ENCODE measurements around the gene MSRB1. TPM values are rescaled to one million over a fixed set of nuclear protein-coding genes. Genes with fewer than 3 reads are reported as not detected.

Gene MSRB1
- total RNA-seq, 1 experiment from 2014 or later = 18.3 TPM

DNA sequence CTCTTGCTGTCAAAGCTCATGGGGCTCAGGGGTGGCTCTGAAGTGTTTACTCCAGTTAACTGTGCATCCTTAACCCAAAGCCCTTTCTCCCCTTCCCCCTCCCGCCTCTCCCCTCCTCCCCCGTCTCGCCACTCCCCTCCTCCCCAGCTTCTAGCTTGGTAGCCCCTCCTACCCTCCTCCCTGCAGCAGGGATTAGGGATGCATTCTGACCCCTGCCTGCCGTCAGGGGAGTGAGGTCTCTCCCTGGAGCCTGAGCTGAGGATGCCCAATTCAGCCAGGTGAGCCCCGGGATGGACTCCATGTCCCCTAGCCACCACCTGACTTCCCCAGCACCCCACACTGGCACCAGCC lies 26.4 kb downstream of the MSRB1 start:
- H3K9me3 ChIP-seq (ENCODE audit: control insufficient read depth in 1 of 2, insufficient read depth in 1 of 2, low read depth in 1 of 2, low read length in 2 of 2) = no peaks in the 10 kb centered on the region
- H3K27me3 ChIP-seq (ENCODE audit: insufficient read depth, low read length) = no peaks in the 10 kb centered on the region
- ATAC-seq (no peak), DNase-seq (ENCODE audit: low read depth, low spot score) (no peak)
- RAD21 ChIA-PET (ENCODE audit: low non-redundant PET in 1 of 2, low total read pairs in 2 of 2, uncharacterized antibody in 2 of 2, unreplicated experiment in 2 of 2) = no interaction called here
- no peaks in the 10 kb centered on the region for H4K20me1 ChIP-seq (ENCODE audit: insufficient read depth)
- H2AFZ ChIP-seq (ENCODE audit: low read depth, low read length, poor library complexity, severe bottlenecking) = no peak overlapping the region
- no peaks in the 10 kb centered on the region for H3K9me2 ChIP-seq (ENCODE audit: insufficient read depth)
- no peak overlapping the region for H3K4me3 ChIP-seq (replicated peaks in 1 of 2; ENCODE audit: low read depth in 1 of 2, low read length in 2 of 2)
- POLR2A ChIA-PET = no interaction called here
- intact Hi-C loops (cut with micrococcal nuclease) = no loop called here
- no peak overlapping the region for H3K27ac ChIP-seq (ENCODE audit: low read depth, low read length)
- H3K4me1 ChIP-seq (ENCODE audit: control insufficient read depth in 1 of 2, insufficient read depth in 2 of 2, low read length in 2 of 2) = peaks cover 16 to 23% of the 10 kb centered on the region in 2 experiments
- H3K4me2 ChIP-seq (ENCODE audit: low read length) = no peak overlapping the region
- TF ChIP-seq POLR2AphosphoS5 (IDR thresholded peaks at IDR 0.05; ENCODE audit: low read depth, low read length) (no peak), EGR1 (IDR thresholded peaks at IDR 0.05; ENCODE audit: low read depth) (no peak), EZH2phosphoT487 (IDR thresholded peaks at IDR 0.05; ENCODE audit: borderline replicate concordance) (no peak), CEBPB (IDR thresholded peaks at IDR 0.05; ENCODE audit: low read depth) (no peak), ZNF274 (IDR thresholded peaks at IDR 0.05; ENCODE audit: low read depth, low read length) (no peak), TCF7L2 (IDR thresholded peaks at IDR 0.05; ENCODE audit: borderline replicate concordance, extremely low read depth, insufficient read depth, insufficient read length) (no peak), YY1 (IDR thresholded peaks at IDR 0.05; ENCODE audit: extremely low read depth, insufficient replicate concordance, low read depth, low read length) (no peak), SRF (IDR thresholded peaks at IDR 0.05; ENCODE audit: low read depth) (no peak), RAD21 (IDR thresholded peaks at IDR 0.05; ENCODE audit: low read depth) (no peak), CBX3 (IDR thresholded peaks at IDR 0.05; ENCODE audit: low read depth) (no peak), SIN3A (IDR thresholded peaks at IDR 0.05; ENCODE audit: low read depth) (no peak), SP1 (IDR thresholded peaks at IDR 0.05; ENCODE audit: low read depth) (no peak), FOSL1 (IDR thresholded peaks at IDR 0.05; ENCODE audit: low read depth) (no peak)
- H3K79me2 ChIP-seq (ENCODE audit: insufficient read depth, low read length) = no peaks in the 10 kb centered on the region
- CTCF ChIA-PET = no interaction called here
- BruUV-seq (replicated peaks) = no TSS peak
- no peak overlapping the region for H3K9ac ChIP-seq (ENCODE audit: low read length)
- no peaks in the 10 kb centered on the region for H3K36me3 ChIP-seq (ENCODE audit: control insufficient read depth in 1 of 2, insufficient read depth in 2 of 2, low read length in 2 of 2)

Data from HCT116 (cell line).